ENCODE results near the gene UNC119.

DNA sequence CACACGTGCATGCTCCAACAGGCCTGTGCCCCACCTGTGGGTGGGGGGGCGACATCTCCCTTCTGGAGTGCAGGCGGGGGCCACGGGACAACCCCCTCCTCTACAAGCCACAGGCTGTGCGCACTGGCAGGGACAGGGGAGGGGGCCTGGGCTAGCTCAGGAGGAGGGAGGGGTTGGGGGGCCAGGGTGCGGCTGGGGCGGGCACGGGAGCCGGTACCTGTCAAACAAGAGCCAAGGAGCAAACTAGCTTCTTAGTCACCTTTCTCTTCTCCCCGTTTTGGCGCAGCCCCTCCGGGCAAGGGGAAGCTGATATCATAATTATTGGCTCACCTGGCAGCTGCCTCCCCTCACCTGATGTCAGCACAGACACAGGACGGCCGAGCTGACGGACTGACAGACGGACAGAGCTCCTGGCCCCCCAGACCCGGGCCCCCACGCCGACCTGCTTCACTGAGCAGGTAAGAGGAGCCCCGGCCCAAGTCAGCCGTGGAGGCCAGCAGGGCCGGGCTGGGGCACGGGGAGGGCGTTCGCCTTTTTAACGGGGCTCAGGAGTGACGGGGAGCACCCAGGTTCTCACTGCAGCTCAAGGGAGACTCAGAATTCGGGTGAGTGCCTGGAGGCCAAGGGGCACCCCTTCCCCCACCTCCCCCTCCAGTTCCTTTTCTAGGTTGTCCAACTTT lies 46.3 kb downstream of the UNC119 start, which contains the start of gene FOXN1:
- TF ChIP-seq, protein P1, sequence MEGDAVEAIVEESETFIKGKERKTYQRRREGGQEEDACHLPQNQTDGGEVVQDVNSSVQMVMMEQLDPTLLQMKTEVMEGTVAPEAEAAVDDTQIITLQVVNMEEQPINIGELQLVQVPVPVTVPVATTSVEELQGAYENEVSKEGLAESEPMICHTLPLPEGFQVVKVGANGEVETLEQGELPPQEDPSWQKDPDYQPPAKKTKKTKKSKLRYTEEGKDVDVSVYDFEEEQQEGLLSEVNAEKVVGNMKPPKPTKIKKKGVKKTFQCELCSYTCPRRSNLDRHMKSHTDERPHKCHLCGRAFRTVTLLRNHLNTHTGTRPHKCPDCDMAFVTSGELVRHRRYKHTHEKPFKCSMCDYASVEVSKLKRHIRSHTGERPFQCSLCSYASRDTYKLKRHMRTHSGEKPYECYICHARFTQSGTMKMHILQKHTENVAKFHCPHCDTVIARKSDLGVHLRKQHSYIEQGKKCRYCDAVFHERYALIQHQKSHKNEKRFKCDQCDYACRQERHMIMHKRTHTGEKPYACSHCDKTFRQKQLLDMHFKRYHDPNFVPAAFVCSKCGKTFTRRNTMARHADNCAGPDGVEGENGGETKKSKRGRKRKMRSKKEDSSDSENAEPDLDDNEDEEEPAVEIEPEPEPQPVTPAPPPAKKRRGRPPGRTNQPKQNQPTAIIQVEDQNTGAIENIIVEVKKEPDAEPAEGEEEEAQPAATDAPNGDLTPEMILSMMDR (IDR thresholded peaks at IDR 0.05) = no peak
- TF ChIP-seq POLR2AphosphoS5 (IDR thresholded peaks at IDR 0.05; ENCODE audit: low read depth, low read length) = no peak
